Vagina (tissue), 2 donors: ENCODE measurements around the gene CRPPA. TPM values are rescaled to one million over a fixed set of nuclear protein-coding genes. Genes with fewer than 3 reads are reported as not detected.
A peak's percentile ranks its signal among the peaks of the same experiment; 100 is the strongest.

Experiments used
- DNase-seq, 2 donors: peaks; one replicate each; pipeline ENCODE4 v3.0.0-alpha.2; 2017; ENCODE audit errors: extremely low spot score in 2 of 2
- H3K27ac ChIP-seq: fragments of 200-600 bp; sonication (generic); one replicate; pipeline ENCODE4 v1.5.1; 2019
- H3K27me3 ChIP-seq: fragments of 200-600 bp; sonication (generic); one replicate; pipeline ENCODE4 v1.5.1; 2019
- H3K36me3 ChIP-seq, 2 donors: fragments of 200-600 bp; sonication (generic); one replicate each; pipeline ENCODE4 v1.5.1; 2017 to 2019
- H3K4me1 ChIP-seq: fragments of 200-600 bp; sonication (generic); one replicate; pipeline ENCODE4 v1.5.1; 2019
- H3K4me3 ChIP-seq, 2 donors: fragments of 200-600 bp; sonication (generic); 1 replicate in 1 of 2; 2 replicates in 1 of 2; pipeline ENCODE4 v1.5.1; 2016 to 2019
- H3K9me3 ChIP-seq: fragments of 200-600 bp; sonication (generic); one replicate; pipeline ENCODE4 v1.5.1; 2019
- CTCF ChIP-seq, 3 experiments: fragments of 450-650 bp in 2 of 3; fragments of 200-600 bp in 1 of 3; sonication (generic) in 1 of 3; IDR thresholded peaks; one replicate each; pipeline ENCODE4 v1.5.1; 2017 to 2019; ENCODE audit warnings: antibody characterized with exemption in 3 of 3, mild to moderate bottlenecking in 2 of 3, moderate library complexity in 2 of 3
- POLR2A ChIP-seq, 2 donors: fragments of 450-650 bp; IDR thresholded peaks; one replicate each; pipeline ENCODE4 v1.6.1; 2017; ENCODE audit warnings: antibody characterized with exemption in 2 of 2, mild to moderate bottlenecking in 2 of 2, moderate library complexity in 2 of 2
- POLR2AphosphoS5 ChIP-seq, 2 donors: sonication (generic); formaldehyde crosslinking; IDR thresholded peaks; one replicate each; pipeline ENCODE4 v1.9.0; 2017; ENCODE audit warnings: antibody characterized with exemption in 2 of 2, mild to moderate bottlenecking in 2 of 2, low read depth in 1 of 2; ENCODE audit not compliant: insufficient read depth in 1 of 2
- intact Hi-C: fragments of 100-400 bp; cut with DNase I; formaldehyde crosslinking; loops from one replicate; pipeline ENCODE4 v1.15.1; 2023
- total RNA-seq: library from RNA; depleted of rRNA; stranded (reverse); fragments of >200 nt; gene quantifications from one replicate; pipeline ENCODE4 v1.2.3, GENCODE V29; 2016

Gene CRPPA
- total RNA-seq, 1 donor from 2014 or later = 1.2 TPM

DNA sequence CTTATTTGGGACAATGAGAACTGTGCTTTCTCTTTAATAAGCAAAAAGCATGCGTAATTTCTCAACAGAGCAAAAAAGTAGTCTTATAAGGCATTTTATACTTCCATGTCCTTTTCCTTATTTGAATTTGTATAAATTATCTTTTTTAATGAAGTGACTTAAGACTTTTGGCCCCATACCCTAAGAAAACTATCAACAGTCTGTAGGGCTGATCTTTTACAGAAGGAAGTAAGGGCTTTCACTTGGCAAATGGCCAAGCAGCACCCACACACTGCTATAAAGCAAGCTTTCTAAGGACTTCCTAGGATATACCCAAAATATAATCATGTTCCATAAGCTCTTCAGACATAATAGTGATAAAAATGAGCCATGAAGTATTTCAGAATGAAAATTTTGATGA, 3.4 kb downstream of the CRPPA start:
- intact Hi-C loops = no loop called here
- Histone ChIP-seq H3K9me3 (no peaks in the 10 kb centered on the region), H3K27me3 (no peaks in the 10 kb centered on the region), H3K4me3 (no peak overlapping the region), H3K4me1 (peaks cover 35% of the 10 kb centered on the region), H3K36me3 (no peaks in the 10 kb centered on the region), H3K27ac (no peak overlapping the region)
- no peak for DNase-seq
- no peak for TF ChIP-seq POLR2AphosphoS5 (IDR thresholded peaks at IDR 0.05; ENCODE audit: insufficient read depth in 1 of 2, low read depth in 1 of 2)
- no peak for TF ChIP-seq POLR2A (IDR thresholded peaks at IDR 0.05)
- TF ChIP-seq CTCF (IDR thresholded peaks at IDR 0.05) = no peak

DNA sequence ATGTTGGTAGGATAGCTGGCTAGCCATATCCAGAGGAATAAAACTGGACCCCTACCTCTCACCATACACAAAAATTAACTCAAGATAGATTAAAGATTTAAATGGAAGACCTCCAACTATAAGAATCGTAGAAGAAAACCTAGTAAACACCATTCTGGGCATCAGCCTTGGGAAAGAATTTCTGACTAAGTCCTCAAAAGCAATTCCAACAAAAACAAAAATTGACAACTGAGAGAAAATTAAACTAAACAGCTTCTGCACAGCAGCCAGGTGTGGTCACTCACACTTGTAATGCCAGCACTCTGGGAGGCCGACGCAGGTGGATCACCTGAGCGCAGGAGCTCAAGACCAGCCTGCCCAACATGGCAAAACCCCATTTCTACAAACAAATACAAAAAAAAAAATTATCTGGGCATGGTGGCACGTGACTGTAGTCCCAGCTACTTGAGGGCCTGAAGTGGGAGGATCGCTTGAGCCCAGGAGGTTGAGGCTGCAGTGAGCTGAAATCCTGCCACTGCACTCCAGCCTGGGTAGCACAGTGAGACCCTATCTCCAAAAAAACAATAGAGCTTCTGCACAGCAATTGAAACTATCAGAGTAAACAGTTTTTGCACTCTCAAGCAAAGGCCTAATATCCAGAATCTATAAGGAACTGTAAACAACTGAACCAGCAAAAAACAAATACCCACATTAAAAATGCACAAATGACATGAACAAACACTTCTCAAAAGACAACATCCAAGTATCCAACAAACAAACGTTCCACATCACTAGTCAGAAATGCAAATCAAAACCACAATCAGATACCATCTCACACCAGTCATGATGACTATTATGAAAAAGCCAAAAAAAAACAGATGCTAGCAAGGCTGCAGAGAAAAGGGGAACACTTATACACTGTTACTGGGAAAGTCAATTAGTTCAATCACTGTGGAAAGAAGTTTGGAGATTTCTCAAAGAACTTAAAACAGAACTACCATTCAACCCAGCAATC, 4.8 kb downstream of the CRPPA start:
- intact Hi-C loops = no loop called here
- H3K4me3 ChIP-seq = no peak overlapping the region
- peaks cover 32% of the 10 kb centered on the region for H3K4me1 ChIP-seq
- no peaks in the 10 kb centered on the region for H3K36me3 ChIP-seq
- H3K9me3 ChIP-seq = no peaks in the 10 kb centered on the region
- no peaks in the 10 kb centered on the region for H3K27me3 ChIP-seq
- TF ChIP-seq CTCF (IDR thresholded peaks at IDR 0.05) (no peak), POLR2A (IDR thresholded peaks at IDR 0.05) (no peak), POLR2AphosphoS5 (IDR thresholded peaks at IDR 0.05; ENCODE audit: insufficient read depth in 1 of 2, low read depth in 1 of 2) (no peak)
- DNase-seq = no peak
- H3K27ac ChIP-seq = no peak overlapping the region

DNA sequence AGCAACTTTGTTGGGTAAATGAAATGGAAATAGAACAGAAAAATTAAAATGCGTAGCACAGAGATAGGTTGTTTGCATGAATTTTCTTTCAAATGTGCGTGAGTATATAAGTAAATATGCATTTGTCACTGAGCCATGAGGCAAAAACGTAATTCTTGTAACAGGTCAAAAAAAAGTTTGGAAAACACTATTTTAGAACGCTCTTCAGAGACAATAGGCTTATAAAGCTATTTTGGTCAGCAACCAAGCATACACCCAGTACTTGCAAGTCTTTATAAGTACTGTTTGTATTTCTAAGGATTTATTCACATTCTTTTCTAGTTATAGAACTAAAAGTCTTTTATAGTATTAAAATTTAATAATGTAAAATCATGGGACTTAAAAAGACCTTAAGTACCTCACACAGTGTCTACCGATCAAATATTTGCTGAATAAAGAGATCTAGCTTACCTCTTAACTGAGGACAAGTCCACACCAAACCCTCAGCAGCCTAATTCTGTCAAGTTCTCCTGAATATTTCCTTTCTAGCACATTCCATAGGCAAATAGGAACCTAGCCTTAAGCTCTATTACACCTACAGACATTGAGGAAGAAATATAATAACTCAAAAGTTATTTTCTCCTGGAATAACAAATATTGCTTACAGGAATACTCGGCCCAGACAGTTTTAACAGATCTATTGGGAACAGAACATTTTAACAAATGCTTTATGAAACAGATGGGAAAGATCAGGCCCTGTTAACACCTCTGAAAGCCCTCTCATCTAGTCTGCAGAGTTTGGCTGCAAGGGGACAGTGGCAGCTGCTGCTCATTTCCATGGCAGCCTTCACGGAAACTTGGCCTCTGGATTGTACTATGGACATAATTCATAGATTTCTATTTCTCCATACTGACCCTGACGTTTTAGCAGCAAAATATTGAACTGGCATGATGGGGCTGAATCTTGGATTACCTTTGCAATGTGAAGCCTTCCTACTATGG, 8.8 kb downstream of the CRPPA start:
- intact Hi-C loops = no loop called here
- Histone ChIP-seq H3K4me3 (no peak overlapping the region), H3K9me3 (no peaks in the 10 kb centered on the region), H3K4me1 (peaks cover 16% of the 10 kb centered on the region), H3K27me3 (no peaks in the 10 kb centered on the region), H3K36me3 (no peaks in the 10 kb centered on the region), H3K27ac (peak overlapping the region; percentile 61)
- TF ChIP-seq POLR2A (IDR thresholded peaks at IDR 0.05) (no peak), POLR2AphosphoS5 (IDR thresholded peaks at IDR 0.05; ENCODE audit: insufficient read depth in 1 of 2, low read depth in 1 of 2) (no peak)
- DNase-seq = no peak

DNA sequence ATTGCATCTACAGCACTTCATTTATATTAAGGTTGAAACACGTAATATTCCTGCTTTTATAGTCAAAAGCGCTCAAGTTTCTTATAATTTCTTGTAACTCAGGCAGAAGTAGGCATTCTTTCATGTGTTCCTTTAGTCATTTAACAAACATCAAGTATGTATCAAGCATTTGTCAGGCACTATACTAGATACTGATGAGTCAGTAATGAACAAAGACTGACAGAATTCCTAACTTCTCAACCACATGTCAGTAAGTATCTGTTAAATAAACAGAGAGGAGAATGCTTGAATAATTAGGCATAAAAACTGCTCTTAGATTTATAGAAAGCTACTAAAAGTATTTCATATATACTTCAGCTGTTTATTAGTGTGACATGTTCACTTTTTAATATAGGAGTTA, 9.9 kb downstream of the CRPPA start:
- H3K27ac ChIP-seq = no peak overlapping the region
- DNase-seq = no peak
- no peaks in the 10 kb centered on the region for H3K36me3 ChIP-seq
- no peak for TF ChIP-seq POLR2A (IDR thresholded peaks at IDR 0.05)
- no peak for TF ChIP-seq CTCF (IDR thresholded peaks at IDR 0.05)
- no peak for TF ChIP-seq POLR2AphosphoS5 (IDR thresholded peaks at IDR 0.05; ENCODE audit: insufficient read depth in 1 of 2, low read depth in 1 of 2)
- no peaks in the 10 kb centered on the region for H3K9me3 ChIP-seq
- intact Hi-C loops = no loop called here
- peaks cover 14% of the 10 kb centered on the region for H3K4me1 ChIP-seq
- no peaks in the 10 kb centered on the region for H3K27me3 ChIP-seq
- no peak overlapping the region for H3K4me3 ChIP-seq

GRCh38 chr7:16409777-16410176, 11.6 kb downstream of the CRPPA start:
- no peak overlapping the region for H3K27ac ChIP-seq
- intact Hi-C loops = no loop called here
- no peaks in the 10 kb centered on the region for H3K9me3 ChIP-seq
- H3K36me3 ChIP-seq = no peaks in the 10 kb centered on the region
- H3K4me3 ChIP-seq = no peak overlapping the region
- DNase-seq = no peak
- peaks cover 14% of the 10 kb centered on the region for H3K4me1 ChIP-seq
- no peak for TF ChIP-seq CTCF (IDR thresholded peaks at IDR 0.05)
- no peak for TF ChIP-seq POLR2A (IDR thresholded peaks at IDR 0.05)
- no peak for TF ChIP-seq POLR2AphosphoS5 (IDR thresholded peaks at IDR 0.05; ENCODE audit: insufficient read depth in 1 of 2, low read depth in 1 of 2)
- no peaks in the 10 kb centered on the region for H3K27me3 ChIP-seq
